Right atrium auricular region (tissue), 2 donors: ENCODE data around the gene CYSTM1. TPM values are rescaled to one million over a fixed set of nuclear protein-coding genes. Genes with fewer than 3 reads are reported as not detected.
"Not testable (repeated sequence)": the region's sequence is repeated elsewhere in the genome, so short reads cannot be mapped to it uniquely, and the experiment has no call there.

Experiments
- DNase-seq: peaks from one replicate; pipeline ENCODE4 v3.0.0-alpha.2; 2019; ENCODE audit warnings: low spot score
- H3K27ac ChIP-seq, 2 donors: fragments of 200-600 bp; sonication (generic); 1 replicate in 1 of 2; 2 replicates in 1 of 2; pipeline ENCODE4 v1.5.1; 2016 to 2019
- H3K27me3 ChIP-seq, 2 donors: fragments of 200-600 bp; sonication (generic); one replicate each; pipeline versions ENCODE4 v1.5.1 to v1.6.0; 2017 to 2019
- H3K36me3 ChIP-seq: fragments of 200-600 bp; sonication (generic); one replicate; pipeline ENCODE4 v1.5.1; 2016
- H3K4me1 ChIP-seq, 2 donors: fragments of 200-600 bp; sonication (generic); one replicate each; pipeline versions ENCODE4 v1.5.1 to v1.6.0; 2017 to 2019
- H3K4me3 ChIP-seq, 2 donors: fragments of 200-600 bp; sonication (generic); 1 replicate in 1 of 2; 2 replicates in 1 of 2; pipeline ENCODE4 v1.5.1; 2017 to 2019; ENCODE audit warnings: mild to moderate bottlenecking in 1 of 2, moderate library complexity in 1 of 2
- H3K9me3 ChIP-seq, 2 donors: fragments of 200-600 bp; sonication (generic); one replicate each; pipeline ENCODE4 v1.5.1; 2019
- CTCF ChIP-seq, 2 donors: fragments of 200-600 bp; sonication (generic); IDR thresholded peaks; one replicate each; pipeline ENCODE4 v1.5.1; 2019; ENCODE audit warnings: antibody characterized with exemption in 2 of 2
- total RNA-seq, 2 donors: library from RNA; depleted of rRNA; stranded (reverse); fragments of >200 nt; gene quantifications; one replicate each; pipeline ENCODE4 v1.1.0, GENCODE V29; 2016

CYSTM1 gene
- total RNA-seq, 2 donors from 2014 or later = 89.8 to 143 TPM

GRCh38 chr5:140196115-140196814 lies 21.3 kb downstream of the CYSTM1 start:
- no peaks in the 10 kb centered on the region for H3K27me3 ChIP-seq

DNA sequence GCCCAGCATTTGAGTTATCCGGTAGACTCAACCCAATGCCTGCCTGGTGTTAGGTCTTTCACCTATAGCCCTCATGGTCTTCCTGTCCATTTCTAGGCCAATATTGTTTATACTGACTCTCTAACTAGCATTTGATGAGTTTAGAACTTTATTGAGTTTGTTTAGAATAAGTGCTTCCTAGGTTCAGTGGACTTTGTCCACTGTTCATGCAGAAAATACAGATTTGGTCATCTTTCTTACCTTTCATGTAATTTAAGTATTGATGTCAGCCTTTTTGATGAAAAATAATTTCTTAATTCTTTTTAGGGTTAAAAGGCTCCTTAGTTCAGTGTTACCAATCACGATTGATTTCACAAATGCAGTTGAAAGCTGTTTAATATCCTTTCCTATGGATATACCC lies 22.0 kb downstream of the CYSTM1 start:
- H3K4me1 ChIP-seq = peaks cover 0 to 15% of the 10 kb centered on the region in 2 donors
- H3K9me3 ChIP-seq = no peaks in the 10 kb centered on the region
- DNase-seq = no peak
- H3K27me3 ChIP-seq = no peaks in the 10 kb centered on the region
- peaks cover 6% of the 10 kb centered on the region for H3K36me3 ChIP-seq
- no peak overlapping the region for H3K27ac ChIP-seq
- H3K4me3 ChIP-seq = no peak overlapping the region
- no peak for TF ChIP-seq CTCF (IDR thresholded peaks at IDR 0.05)

More at GRCh38 chr5:140196115-140196814, 21.3 kb downstream of the CYSTM1 start:
- Histone ChIP-seq H3K4me3 (no peak overlapping the region), H3K36me3 (peaks cover 6% of the 10 kb centered on the region), H3K27ac (no peak overlapping the region), H3K4me1 (peaks cover 0 to 22% of the 10 kb centered on the region in 2 donors), H3K9me3 (no peaks in the 10 kb centered on the region)
- no peak for TF ChIP-seq CTCF (IDR thresholded peaks at IDR 0.05)
- DNase-seq = no peak

GRCh38 chr5:140198915-140199314 lies 23.9 kb downstream of the CYSTM1 start:
- not testable (repeated sequence) for H3K27ac ChIP-seq, DNase-seq, H3K27me3 ChIP-seq, H3K9me3 ChIP-seq, H3K4me1 ChIP-seq, H3K36me3 ChIP-seq, H3K4me3 ChIP-seq

DNA sequence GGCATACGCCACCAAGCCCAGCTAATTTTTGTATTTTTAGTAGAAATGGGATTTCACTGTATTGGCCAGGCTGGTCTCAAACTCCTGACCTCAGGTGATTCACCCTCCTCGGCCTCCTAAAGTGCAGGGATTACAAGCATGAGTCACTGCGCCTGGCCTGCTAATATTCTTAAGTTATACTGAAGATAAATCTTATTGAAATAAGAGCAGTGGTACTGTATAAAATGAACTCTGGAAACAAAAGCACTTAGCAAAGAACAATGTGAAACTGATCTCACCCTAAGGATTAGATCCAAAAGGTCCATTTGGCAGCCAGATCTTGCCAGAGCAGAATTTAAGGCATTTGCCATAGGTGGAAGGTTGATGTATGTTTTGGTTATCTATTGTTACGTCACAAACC lies 27.1 kb downstream of the CYSTM1 start:
- no peak for DNase-seq
- Histone ChIP-seq H3K9me3 (no peaks in the 10 kb centered on the region), H3K27me3 (no peaks in the 10 kb centered on the region), H3K4me3 (no peak overlapping the region), H3K4me1 (peaks cover 0 to 19% of the 10 kb centered on the region in 2 donors), H3K36me3 (no peaks in the 10 kb centered on the region), H3K27ac (no peak overlapping the region)
- no peak for TF ChIP-seq CTCF (IDR thresholded peaks at IDR 0.05)

GRCh38 chr5:140202610-140203009 lies 27.6 kb downstream of the CYSTM1 start:
- Histone ChIP-seq H3K27me3 (no peaks in the 10 kb centered on the region), H3K4me3 (no peak overlapping the region), H3K4me1 (peaks cover 0 to 22% of the 10 kb centered on the region in 2 donors), H3K9me3 (no peaks in the 10 kb centered on the region), H3K36me3 (no peaks in the 10 kb centered on the region), H3K27ac (no peak overlapping the region)
- no peak for TF ChIP-seq CTCF (IDR thresholded peaks at IDR 0.05)
- DNase-seq = no peak

GRCh38 chr5:140205216-140205615 lies 30.2 kb downstream of the CYSTM1 start:
- Histone ChIP-seq H3K4me3 (no peak overlapping the region), H3K9me3 (no peaks in the 10 kb centered on the region)
- no peak for TF ChIP-seq CTCF (IDR thresholded peaks at IDR 0.05)

More at GRCh38 chr5:140205216-140205615, 30.2 kb downstream of the CYSTM1 start:
- no peak for DNase-seq
- no peaks in the 10 kb centered on the region for H3K27me3 ChIP-seq
- H3K27ac ChIP-seq = peak overlapping the region; percentile 26 to 61
- no peaks in the 10 kb centered on the region for H3K36me3 ChIP-seq
- H3K4me1 ChIP-seq = peaks cover 0 to 22% of the 10 kb centered on the region in 2 donors
